Right atrium auricular region (tissue), 2 donors: ENCODE measurements around the gene SF3B6. TPM values are rescaled to one million over a fixed set of nuclear protein-coding genes. Genes with fewer than 3 reads are reported as not detected.
"Not testable (repeated sequence)": the region's sequence is repeated elsewhere in the genome, so short reads cannot be mapped to it uniquely, and the experiment has no call there.

Source experiments
- DNase-seq: peaks from one replicate; pipeline ENCODE4 v3.0.0-alpha.2; 2019; ENCODE audit warnings: low spot score
- H3K27ac ChIP-seq, 2 donors: fragments of 200-600 bp; sonication (generic); 1 replicate in 1 of 2; 2 replicates in 1 of 2; pipeline ENCODE4 v1.5.1; 2016 to 2019
- H3K27me3 ChIP-seq, 2 donors: fragments of 200-600 bp; sonication (generic); one replicate each; pipeline versions ENCODE4 v1.5.1 to v1.6.0; 2017 to 2019
- H3K36me3 ChIP-seq: fragments of 200-600 bp; sonication (generic); one replicate; pipeline ENCODE4 v1.5.1; 2016
- H3K4me1 ChIP-seq, 2 donors: fragments of 200-600 bp; sonication (generic); one replicate each; pipeline versions ENCODE4 v1.5.1 to v1.6.0; 2017 to 2019
- H3K4me3 ChIP-seq, 2 donors: fragments of 200-600 bp; sonication (generic); 1 replicate in 1 of 2; 2 replicates in 1 of 2; pipeline ENCODE4 v1.5.1; 2017 to 2019; ENCODE audit warnings: mild to moderate bottlenecking in 1 of 2, moderate library complexity in 1 of 2
- H3K9me3 ChIP-seq, 2 donors: fragments of 200-600 bp; sonication (generic); one replicate each; pipeline ENCODE4 v1.5.1; 2019
- CTCF ChIP-seq, 2 donors: fragments of 200-600 bp; sonication (generic); IDR thresholded peaks; one replicate each; pipeline ENCODE4 v1.5.1; 2019; ENCODE audit warnings: antibody characterized with exemption in 2 of 2
- total RNA-seq, 2 donors: library from RNA; depleted of rRNA; stranded (reverse); fragments of >200 nt; gene quantifications; one replicate each; pipeline ENCODE4 v1.1.0, GENCODE V29; 2016

The SF3B6 gene
- total RNA-seq, 2 donors from 2014 or later, result 71.2 to 74.8 TPM

- Histone ChIP-seq H3K36me3 (no peaks in the 10 kb centered on the region), H3K4me3 (peak within 1 kb of the TSS; percentile 80 to 81), H3K9me3 (no peaks in the 10 kb centered on the region), H3K27me3 (no peaks in the 10 kb centered on the region), H3K4me1 (peaks cover 0 to 26% of the 10 kb centered on the region in 2 donors), H3K27ac (peak within 1 kb of the TSS; percentile 61 to 69)
- peak; percentile 99 for DNase-seq
- TF ChIP-seq CTCF (IDR thresholded peaks at IDR 0.05), result no peak
These were observed 29.0 kb downstream of the SF3B6 start, which contains the start of gene WDCP for GRCh38 chr2:24046930-24047702. Gene WDCP, minus strand, starts transcription at chr2:24047391. Its CDS starts 7,897 bp downstream, at chr2:24039494.

GRCh38 chr2:24046599-24046929 is 29.6 kb downstream of the SF3B6 start:
- Histone ChIP-seq H3K36me3 (no peaks in the 10 kb centered on the region), H3K27me3 (no peaks in the 10 kb centered on the region), H3K9me3 (no peaks in the 10 kb centered on the region), H3K4me1 (peaks cover 0 to 26% of the 10 kb centered on the region in 2 donors), H3K27ac (peak overlapping the region; percentile 61 to 69), H3K4me3 (peak overlapping the region; percentile 80 to 81)
- TF ChIP-seq CTCF (IDR thresholded peaks at IDR 0.05), result no peak
- no peak for DNase-seq

GRCh38 chr2:24045511-24046508 is 30.3 kb downstream of the SF3B6 start:
- DNase-seq, result no peak
- no peak overlapping the region for H3K27ac ChIP-seq
- no peak overlapping the region for H3K4me3 ChIP-seq
- no peaks in the 10 kb centered on the region for H3K9me3 ChIP-seq
- H3K27me3 ChIP-seq, result no peaks in the 10 kb centered on the region
- H3K4me1 ChIP-seq, result peaks cover 0 to 26% of the 10 kb centered on the region in 2 donors
- H3K36me3 ChIP-seq, result no peaks in the 10 kb centered on the region
- TF ChIP-seq CTCF (IDR thresholded peaks at IDR 0.05), result no peak

GRCh38 chr2:24043133-24043532 is 33.0 kb downstream of the SF3B6 start:
- Histone ChIP-seq H3K4me1 (peaks cover 0 to 12% of the 10 kb centered on the region in 2 donors), H3K36me3 (peaks cover 13% of the 10 kb centered on the region)
- H3K9me3 ChIP-seq, DNase-seq, H3K27ac ChIP-seq, H3K27me3 ChIP-seq, H3K4me3 ChIP-seq: not testable (repeated sequence)

- TF ChIP-seq CTCF (IDR thresholded peaks at IDR 0.05), result no peak
- Histone ChIP-seq H3K4me3 (no peak overlapping the region), H3K27ac (no peak overlapping the region)
These were observed 35.6 kb downstream of the SF3B6 start for GRCh38 chr2:24040511-24040910.

More at GRCh38 chr2:24040511-24040910, 35.6 kb downstream of the SF3B6 start:
- peaks cover 0 to 7% of the 10 kb centered on the region in 2 donors for H3K4me1 ChIP-seq
- no peak for DNase-seq
- no peaks in the 10 kb centered on the region for H3K27me3 ChIP-seq
- H3K9me3 ChIP-seq, result no peaks in the 10 kb centered on the region
- H3K36me3 ChIP-seq, result peaks cover 32% of the 10 kb centered on the region
